Measurements from ENCODE around the gene NCOA5.
A peak's percentile ranks its signal among the peaks of the same experiment; 100 is the strongest.

NCOA5 gene

DNA sequence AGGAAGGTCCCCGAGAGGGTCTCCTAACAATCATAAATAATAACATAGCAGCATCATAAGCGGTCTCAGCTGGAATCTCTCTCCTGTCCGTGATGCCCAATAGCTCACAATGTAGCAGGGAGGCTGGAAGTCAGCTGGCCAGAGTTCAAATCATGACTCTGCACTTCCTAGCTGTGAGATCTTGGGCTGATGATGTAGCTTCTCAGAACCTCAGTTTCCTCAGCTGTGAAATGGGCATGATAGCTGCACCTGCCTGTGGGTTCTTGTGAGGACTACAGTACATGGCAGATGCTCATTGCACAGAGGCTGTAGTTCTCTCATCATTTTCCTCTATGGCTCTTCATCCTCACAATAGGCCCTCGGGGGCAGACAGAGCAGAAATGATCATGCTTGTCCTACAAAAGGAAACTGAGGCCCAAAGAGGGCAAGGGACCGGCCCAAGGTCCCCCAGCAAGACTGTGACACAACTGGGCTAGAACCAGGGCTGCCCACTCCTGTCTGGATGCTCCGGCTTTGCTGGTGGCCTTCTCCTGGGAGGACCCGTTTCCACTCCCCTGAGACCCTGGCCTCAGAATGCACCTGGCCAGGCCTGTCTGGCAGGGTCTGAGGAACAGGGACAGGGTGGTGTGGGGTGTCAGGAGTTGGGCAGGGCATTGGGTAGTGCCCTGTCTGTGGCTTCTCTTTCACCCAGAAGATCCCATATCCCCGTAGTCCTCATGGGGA is 43.0 kb downstream of the NCOA5 start:
- TF ChIP-seq, protein P1, sequence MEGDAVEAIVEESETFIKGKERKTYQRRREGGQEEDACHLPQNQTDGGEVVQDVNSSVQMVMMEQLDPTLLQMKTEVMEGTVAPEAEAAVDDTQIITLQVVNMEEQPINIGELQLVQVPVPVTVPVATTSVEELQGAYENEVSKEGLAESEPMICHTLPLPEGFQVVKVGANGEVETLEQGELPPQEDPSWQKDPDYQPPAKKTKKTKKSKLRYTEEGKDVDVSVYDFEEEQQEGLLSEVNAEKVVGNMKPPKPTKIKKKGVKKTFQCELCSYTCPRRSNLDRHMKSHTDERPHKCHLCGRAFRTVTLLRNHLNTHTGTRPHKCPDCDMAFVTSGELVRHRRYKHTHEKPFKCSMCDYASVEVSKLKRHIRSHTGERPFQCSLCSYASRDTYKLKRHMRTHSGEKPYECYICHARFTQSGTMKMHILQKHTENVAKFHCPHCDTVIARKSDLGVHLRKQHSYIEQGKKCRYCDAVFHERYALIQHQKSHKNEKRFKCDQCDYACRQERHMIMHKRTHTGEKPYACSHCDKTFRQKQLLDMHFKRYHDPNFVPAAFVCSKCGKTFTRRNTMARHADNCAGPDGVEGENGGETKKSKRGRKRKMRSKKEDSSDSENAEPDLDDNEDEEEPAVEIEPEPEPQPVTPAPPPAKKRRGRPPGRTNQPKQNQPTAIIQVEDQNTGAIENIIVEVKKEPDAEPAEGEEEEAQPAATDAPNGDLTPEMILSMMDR (conservative IDR thresholded peaks at IDR 0.05; ENCODE audit: control insufficient read depth, insufficient read depth, low read depth, low read length) = no peak
- no peak overlapping the region for H3K4me3 ChIP-seq (ENCODE audit: control insufficient read depth, low read depth, low read length)
- DNase-seq (ENCODE audit: low read depth) = no peak

DNA sequence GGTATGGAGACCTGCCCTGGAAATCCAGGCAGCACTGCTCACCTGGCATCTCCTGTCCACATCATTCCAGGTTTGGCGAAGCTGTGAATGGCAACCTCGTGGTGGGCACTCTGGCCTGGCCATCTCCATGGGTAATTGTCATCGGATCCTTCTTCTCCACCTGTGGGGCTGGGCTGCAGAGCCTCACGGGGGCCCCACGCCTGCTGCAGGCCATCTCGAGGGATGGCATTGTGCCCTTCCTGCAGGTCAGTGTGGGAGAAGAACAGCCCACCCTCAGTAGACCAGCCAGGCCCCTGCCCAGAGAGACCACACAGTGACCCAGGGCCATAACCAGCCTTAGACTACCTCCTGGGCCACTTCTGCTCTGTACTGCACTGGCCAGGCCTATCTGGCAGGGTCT is 44.9 kb downstream of the NCOA5 start:
- TF ChIP-seq, protein P1 (conservative IDR thresholded peaks at IDR 0.05; ENCODE audit: control insufficient read depth, insufficient read depth, low read depth, low read length) = no peak
- no peak for DNase-seq (ENCODE audit: low read depth)
- no peak overlapping the region for H3K4me3 ChIP-seq (ENCODE audit: control insufficient read depth, low read depth, low read length)

DNA sequence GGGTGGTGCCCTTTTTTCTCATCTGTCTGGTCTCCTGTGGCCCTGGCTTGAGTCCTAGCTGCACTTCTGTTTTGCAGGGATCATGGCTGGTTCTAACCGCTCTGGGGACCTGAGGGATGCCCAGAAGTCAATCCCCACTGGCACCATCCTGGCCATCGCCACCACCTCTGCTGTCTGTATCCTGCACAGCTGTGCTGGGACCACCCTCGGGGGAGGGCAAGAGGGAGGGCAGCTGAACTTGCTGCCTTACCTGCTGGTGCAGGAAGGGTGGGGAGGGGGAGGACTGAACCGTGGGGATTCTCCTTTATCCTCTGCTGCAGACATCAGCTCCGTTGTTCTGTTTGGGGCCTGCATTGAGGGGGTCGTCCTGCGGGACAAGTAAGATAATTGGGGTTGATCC is 46.2 kb downstream of the NCOA5 start:
- TF ChIP-seq, protein P1 (conservative IDR thresholded peaks at IDR 0.05; ENCODE audit: control insufficient read depth, insufficient read depth, low read depth, low read length) = no peak
- no peak for DNase-seq (ENCODE audit: low read depth)

DNA sequence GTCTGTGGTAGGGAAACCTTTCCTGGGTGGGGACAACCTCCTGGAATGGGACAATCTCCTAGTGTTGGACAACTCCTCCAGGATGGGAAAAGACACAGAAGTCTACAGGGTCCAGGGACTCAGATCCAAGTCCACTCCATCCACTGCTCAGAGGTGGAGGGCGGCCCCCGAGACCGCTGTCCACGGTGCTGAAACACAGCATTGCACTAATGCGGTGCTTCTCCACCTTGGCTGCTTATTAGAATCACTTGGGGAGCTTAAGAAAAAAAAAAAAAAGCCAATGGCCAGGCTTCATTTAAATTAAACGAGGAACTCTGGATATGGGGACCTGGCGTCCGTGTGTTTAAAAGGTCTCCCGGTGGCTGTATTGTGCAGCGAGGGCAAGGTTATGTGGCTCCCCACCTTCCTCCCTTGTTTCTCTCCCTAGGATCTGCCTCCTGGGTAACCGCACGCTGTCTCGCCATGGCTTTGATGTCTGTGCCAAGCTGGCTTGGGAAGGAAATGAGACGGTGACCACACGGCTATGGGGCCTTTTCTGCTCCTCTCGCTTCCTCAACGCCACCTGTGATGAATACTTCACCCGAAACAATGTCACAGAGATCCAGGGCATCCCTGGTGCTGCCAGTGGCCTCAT is 48.7 kb downstream of the NCOA5 start:
- TF ChIP-seq, protein P1 (conservative IDR thresholded peaks at IDR 0.05; ENCODE audit: control insufficient read depth, insufficient read depth, low read depth, low read length) = no peak
- H3K4me3 ChIP-seq (ENCODE audit: control insufficient read depth, low read depth, low read length) = no peak overlapping the region
- DNase-seq (ENCODE audit: low read depth) = peak; percentile 25

More for the DNA sequence above, 46.2 kb downstream of the NCOA5 start:
- no peak overlapping the region for H3K4me3 ChIP-seq (ENCODE audit: control insufficient read depth, low read depth, low read length)

DNA sequence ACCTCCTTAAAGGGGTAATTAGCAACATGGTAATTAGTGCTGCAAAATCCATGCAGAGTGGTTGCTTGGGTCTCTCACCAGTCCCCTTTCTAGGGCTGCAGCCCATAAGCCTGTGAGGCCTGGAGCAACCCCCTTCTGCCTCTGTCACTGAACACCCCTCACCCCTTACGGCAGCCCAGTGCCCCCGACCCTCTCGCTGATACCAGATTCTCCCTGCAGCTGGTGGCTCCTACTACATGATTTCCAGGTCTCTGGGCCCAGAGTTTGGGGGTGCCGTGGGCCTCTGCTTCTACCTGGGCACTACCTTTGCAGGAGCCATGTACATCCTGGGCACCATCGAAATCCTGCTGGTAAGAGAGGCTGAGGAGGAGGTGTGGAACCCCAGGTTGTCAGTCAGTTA is 52.7 kb downstream of the NCOA5 start:
- DNase-seq (ENCODE audit: low read depth) = no peak
- no peak overlapping the region for H3K4me3 ChIP-seq (ENCODE audit: control insufficient read depth, low read depth, low read length)
- TF ChIP-seq, protein P1 (conservative IDR thresholded peaks at IDR 0.05; ENCODE audit: control insufficient read depth, insufficient read depth, low read depth, low read length) = no peak

DNA sequence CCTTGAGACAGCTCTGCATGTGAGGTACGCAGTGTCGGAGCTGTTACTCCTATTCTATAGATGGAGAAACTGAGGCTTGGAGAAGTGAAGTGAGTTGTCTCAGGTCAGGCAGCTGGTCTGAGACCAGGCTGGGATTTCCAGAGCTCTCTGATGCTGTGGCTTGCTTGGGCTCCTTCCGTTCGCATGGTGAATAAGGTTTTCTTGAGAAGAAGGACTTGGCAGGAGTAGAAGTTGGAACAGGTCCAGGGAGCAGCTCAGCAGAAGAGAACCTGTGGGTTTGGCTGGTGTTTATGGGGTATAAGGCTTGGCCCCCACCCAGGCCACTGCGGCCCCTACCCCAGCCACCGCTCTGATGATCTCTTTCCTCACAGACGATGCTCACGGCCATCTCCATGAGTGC is 53.4 kb downstream of the NCOA5 start:
- TF ChIP-seq, protein P1 (conservative IDR thresholded peaks at IDR 0.05; ENCODE audit: control insufficient read depth, insufficient read depth, low read depth, low read length) = no peak
- DNase-seq (ENCODE audit: low read depth) = no peak
- H3K4me3 ChIP-seq (ENCODE audit: control insufficient read depth, low read depth, low read length) = no peak overlapping the region

Data from fibroblast of mammary gland (primary cell).